ENCODE measurements around the gene KIF5B. TPM values are rescaled to one million over a fixed set of nuclear protein-coding genes. Genes with fewer than 3 reads are reported as not detected.

KIF5B gene
- polyA plus RNA-seq, 6 donors from 2014 or later: 20.4 to 26.9 (median 25.0) TPM

- DNase-seq (no peak), ATAC-seq (ENCODE audit: low read depth in 2 of 2) (peak; percentile 65 to 74)
- Mint-ChIP-seq H3K4me3 (peak overlapping the region in 4 of 8 donors; percentile 20 to 62 (median 52)), H3K4me1 (peaks cover 8 to 15% (median 13%) of the 10 kb centered on the region in 3 donors), H3K27me3 (no peaks in the 10 kb centered on the region), H3K9me3 (no peaks in the 10 kb centered on the region), H3K36me3 (peaks cover 0 to 1% of the 10 kb centered on the region in 2 donors), H3K27ac (peak overlapping the region in 1 of 6 donors; percentile 46)
Observed at GRCh38 chr10:31961277-31962074, 94.7 kb downstream of the KIF5B start.

GRCh38 chr10:31959461-31960173 lies 96.6 kb downstream of the KIF5B start:
- Mint-ChIP-seq H3K4me3 (no peak overlapping the region), H3K27me3 (no peaks in the 10 kb centered on the region), H3K36me3 (peaks cover 0 to 12% of the 10 kb centered on the region in 2 donors), H3K27ac (no peak overlapping the region), H3K4me1 (peaks cover 8 to 15% (median 13%) of the 10 kb centered on the region in 3 donors), H3K9me3 (peaks cover under 1 to 5% (median 2%) of the 10 kb centered on the region in 7 donors)
- DNase-seq: no peak
- no peak for ATAC-seq (ENCODE audit: low read depth in 2 of 2)

Other genes starting within 250 kb of the KIF5B start
- gene ARHGAP12, start 127.6 kb downstream of the KIF5B start, polyA plus RNA-seq (ENCODE audit: low read depth in 6 of 6): 10 to 100 TPM; 13.1 to 18.2 (median 15.1) TPM